Measurements from ENCODE around the gene SRF.

SRF gene

DNA sequence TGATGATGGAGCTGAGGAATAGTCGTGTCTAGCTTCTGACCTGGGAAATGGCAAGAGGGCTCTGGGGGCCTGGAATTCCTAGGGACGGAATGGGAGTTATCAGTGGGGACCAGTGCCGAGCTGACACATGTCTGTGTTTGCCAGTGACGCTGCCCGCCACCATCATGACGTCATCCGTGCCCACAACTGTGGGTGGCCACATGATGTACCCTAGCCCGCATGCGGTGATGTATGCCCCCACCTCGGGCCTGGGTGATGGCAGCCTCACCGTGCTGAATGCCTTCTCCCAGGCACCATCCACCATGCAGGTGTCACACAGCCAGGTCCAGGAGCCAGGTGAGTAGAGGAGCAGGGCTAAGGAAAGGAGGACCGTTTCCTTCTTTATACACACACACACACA lies 7.1 kb downstream of the SRF start:
- TF ChIP-seq, protein P1, sequence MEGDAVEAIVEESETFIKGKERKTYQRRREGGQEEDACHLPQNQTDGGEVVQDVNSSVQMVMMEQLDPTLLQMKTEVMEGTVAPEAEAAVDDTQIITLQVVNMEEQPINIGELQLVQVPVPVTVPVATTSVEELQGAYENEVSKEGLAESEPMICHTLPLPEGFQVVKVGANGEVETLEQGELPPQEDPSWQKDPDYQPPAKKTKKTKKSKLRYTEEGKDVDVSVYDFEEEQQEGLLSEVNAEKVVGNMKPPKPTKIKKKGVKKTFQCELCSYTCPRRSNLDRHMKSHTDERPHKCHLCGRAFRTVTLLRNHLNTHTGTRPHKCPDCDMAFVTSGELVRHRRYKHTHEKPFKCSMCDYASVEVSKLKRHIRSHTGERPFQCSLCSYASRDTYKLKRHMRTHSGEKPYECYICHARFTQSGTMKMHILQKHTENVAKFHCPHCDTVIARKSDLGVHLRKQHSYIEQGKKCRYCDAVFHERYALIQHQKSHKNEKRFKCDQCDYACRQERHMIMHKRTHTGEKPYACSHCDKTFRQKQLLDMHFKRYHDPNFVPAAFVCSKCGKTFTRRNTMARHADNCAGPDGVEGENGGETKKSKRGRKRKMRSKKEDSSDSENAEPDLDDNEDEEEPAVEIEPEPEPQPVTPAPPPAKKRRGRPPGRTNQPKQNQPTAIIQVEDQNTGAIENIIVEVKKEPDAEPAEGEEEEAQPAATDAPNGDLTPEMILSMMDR (IDR thresholded peaks at IDR 0.05; ENCODE audit: low read depth, low read length, missing control alignments) = no peak
- no peak for DNase-seq (ENCODE audit: low read depth)
- H3K4me3 ChIP-seq (ENCODE audit: low read depth, low read length) = no peak overlapping the region

- TF ChIP-seq, protein P1 (IDR thresholded peaks at IDR 0.05; ENCODE audit: low read depth, low read length, missing control alignments) = no peak
- H3K4me3 ChIP-seq (ENCODE audit: low read depth, low read length) = no peak overlapping the region
- DNase-seq (ENCODE audit: low read depth) = no peak
Observed at GRCh38 chr6:43178951-43179830, 8.1 kb downstream of the SRF start.

DNA sequence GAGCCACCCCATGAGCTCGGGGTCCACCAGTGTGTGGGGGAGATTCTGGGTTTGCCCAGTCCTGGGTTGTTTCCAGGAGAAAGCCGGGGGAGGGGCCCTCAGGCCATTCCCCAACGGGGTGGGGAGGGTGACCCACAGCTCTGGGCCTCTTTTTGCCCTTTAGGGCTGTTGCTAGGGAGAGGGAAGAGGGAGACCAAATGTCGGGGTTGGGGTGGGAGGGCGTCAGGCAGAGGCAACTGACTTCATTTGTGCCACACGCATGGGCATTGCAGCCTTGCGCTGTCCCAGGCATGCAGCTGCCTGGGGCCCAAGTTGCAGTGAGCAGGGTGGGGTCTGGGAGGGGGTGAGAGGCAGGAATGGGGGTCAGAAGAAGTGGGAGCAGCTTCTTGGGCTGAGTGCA lies 9.0 kb downstream of the SRF start:
- no peak for DNase-seq (ENCODE audit: low read depth)
- TF ChIP-seq, protein P1 (IDR thresholded peaks at IDR 0.05; ENCODE audit: low read depth, low read length, missing control alignments) = no peak
- no peak overlapping the region for H3K4me3 ChIP-seq (ENCODE audit: low read depth, low read length)

- no peak overlapping the region for H3K4me3 ChIP-seq (ENCODE audit: low read depth, low read length)
- TF ChIP-seq, protein P1 (IDR thresholded peaks at IDR 0.05; ENCODE audit: low read depth, low read length, missing control alignments) = no peak
- no peak for DNase-seq (ENCODE audit: low read depth)
Observed at GRCh38 chr6:43180985-43181384, 9.9 kb downstream of the SRF start.

DNA sequence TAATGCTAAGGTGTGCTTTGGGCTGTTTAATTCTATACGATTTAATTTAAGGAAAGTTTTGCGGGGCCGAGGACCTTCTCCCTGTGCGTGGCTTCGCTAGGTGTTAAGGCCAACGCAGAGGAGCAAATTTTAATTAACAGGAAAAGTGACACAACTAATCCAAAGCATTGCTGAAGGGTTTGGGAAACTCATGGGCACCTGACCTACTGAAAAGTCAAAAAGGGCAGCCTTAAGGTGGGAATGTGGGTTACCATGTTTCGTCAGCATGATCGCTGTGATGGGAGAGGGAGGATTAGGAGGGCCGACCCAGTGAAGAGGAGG lies 10.5 kb downstream of the SRF start:
- peak overlapping the region; percentile 63 for H3K4me3 ChIP-seq (ENCODE audit: low read depth, low read length)
- TF ChIP-seq, protein P1 (IDR thresholded peaks at IDR 0.05; ENCODE audit: low read depth, low read length, missing control alignments) = no peak
- no peak for DNase-seq (ENCODE audit: low read depth)

DNA sequence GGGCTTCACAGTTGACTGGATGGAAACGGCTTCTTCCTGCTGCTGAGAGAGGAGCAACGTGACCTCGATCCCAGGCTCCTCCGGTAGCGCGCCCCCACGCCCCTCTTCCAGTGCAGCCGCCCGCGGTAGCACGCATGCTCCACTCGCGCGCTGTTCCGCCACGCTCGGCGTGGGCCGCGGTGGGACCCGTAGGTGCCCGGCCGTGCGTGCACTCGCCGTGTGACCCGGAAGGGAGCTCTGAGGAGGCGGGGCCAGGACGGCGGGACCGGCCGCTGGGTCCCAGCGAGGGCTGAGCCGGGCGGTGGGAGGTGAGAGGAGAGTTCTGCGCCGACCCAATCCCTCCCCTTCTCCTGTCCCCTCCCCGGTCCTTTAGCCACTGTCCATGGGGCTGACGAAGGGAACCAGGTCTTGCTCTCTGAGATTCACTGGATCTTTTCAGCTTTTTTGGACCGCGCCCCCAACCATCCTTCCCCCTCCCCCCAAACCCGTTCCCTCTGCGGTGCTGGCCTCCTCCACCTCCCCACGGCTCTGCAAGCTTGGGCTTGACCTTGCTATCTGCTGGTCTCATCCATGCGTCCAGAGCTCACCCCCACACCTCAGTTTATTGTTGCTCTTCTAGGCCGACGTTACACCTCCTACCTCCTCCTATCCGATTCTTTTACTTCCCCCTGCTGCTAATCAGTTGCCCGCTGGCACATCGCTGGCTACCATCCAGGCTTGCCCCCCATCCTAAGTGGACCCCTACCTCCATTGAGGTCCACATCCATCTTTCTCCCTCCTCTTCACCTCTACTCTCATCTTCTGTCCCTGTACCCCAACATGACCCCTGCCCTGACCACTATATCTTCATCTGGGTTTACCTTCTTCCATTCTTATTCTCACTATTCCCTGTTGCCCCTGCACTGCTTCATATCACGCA lies 11.1 kb downstream of the SRF start, which contains the start of gene CUL9:
CUL9 (plus strand) TSS at position 255 of the 919 bp plus-strand sequence. CDS start 2,115 bp downstream, outside the sequence.
- peak within 1 kb of the TSS; percentile 63 for H3K4me3 ChIP-seq (ENCODE audit: low read depth, low read length)
- TF ChIP-seq, protein P1 (IDR thresholded peaks at IDR 0.05; ENCODE audit: low read depth, low read length, missing control alignments) = no peak
- peak; percentile 38 for DNase-seq (ENCODE audit: low read depth)
